H1 (cell line): ENCODE results near the gene HDAC6. TPM values are rescaled to one million over a fixed set of nuclear protein-coding genes. Genes with fewer than 3 reads are reported as not detected.

ENCODE experiments used
- CTCF ChIA-PET: fragments of 300-600 bp; sonication (Branson Sonifier 250); formaldehyde crosslinking; loops from one replicate; lab custom pipeline; 2021; ENCODE audit not compliant: partially characterized antibody; lab: Charles Lee
- POLR2A ChIA-PET: fragments of 300-600 bp; sonication (Branson Sonifier 250); formaldehyde crosslinking; loops from one replicate; lab custom pipeline; 2021; ENCODE audit warnings: inconsistent platforms; ENCODE audit not compliant: partially characterized antibody; lab: Charles Lee
- DNase-seq, 2 experiments: peaks; one replicate each; pipeline versions ENCODE4 v3.0.0 to v3.0.0-alpha.2; 2010 to 2022; ENCODE audit warnings: low spot score in 2 of 2, low read depth in 1 of 2, mixed read lengths in 1 of 2
- FAIRE-seq: peaks from 2 replicates; lab custom pipeline; 2011; peaks lifted over from hg19 to GRCh38; lab: Jason Lieb, UNC
- H2AFZ ChIP-seq: 2 replicates; pipeline ENCODE4 v1.8.1; 2012; ENCODE audit warnings: low read length, inconsistent platforms
- H2AK5ac ChIP-seq: 2 replicates; pipeline ENCODE4 v1.6.1; 2013; ENCODE audit warnings: low read depth, low read length
- H2BK120ac ChIP-seq: replicated peaks from 2 replicates; pipeline ENCODE3; 2013; ENCODE audit warnings: low read depth, low read length, inconsistent platforms
- H2BK12ac ChIP-seq: 2 replicates; pipeline ENCODE4 v1.6.1; 2013; ENCODE audit warnings: low read depth, low read length
- H2BK15ac ChIP-seq: 2 replicates; pipeline ENCODE4 v1.6.1; 2013; ENCODE audit warnings: low read length
- H2BK20ac ChIP-seq: 2 replicates; pipeline ENCODE4 v1.6.1; 2013; ENCODE audit warnings: low read length
- H2BK5ac ChIP-seq: 2 replicates; pipeline ENCODE4 v1.6.1; 2013; ENCODE audit warnings: low read depth, low read length
- H3K14ac ChIP-seq: 2 replicates; pipeline ENCODE4 v1.6.1; 2013; ENCODE audit warnings: inconsistent platforms; ENCODE audit not compliant: insufficient read length
- H3K18ac ChIP-seq: 2 replicates; pipeline ENCODE4 v1.6.1; 2013; ENCODE audit warnings: low read length; ENCODE audit errors: extremely low read depth
- H3K23ac ChIP-seq: 2 replicates; pipeline ENCODE4 v1.6.1; 2013; ENCODE audit warnings: inconsistent platforms; ENCODE audit not compliant: insufficient read length
- H3K23me2 ChIP-seq: 2 replicates; pipeline ENCODE4 v1.6.1; 2013; ENCODE audit warnings: low read depth, low read length
- H3K27ac ChIP-seq: 2 replicates; pipeline ENCODE4 v1.6.1; 2011; ENCODE audit warnings: low read depth, low read length, inconsistent platforms
- H3K27me3 ChIP-seq, 4 experiments: replicated peaks in 1 of 4; 1 replicate in 1 of 4; 2 replicates in 3 of 4; pipeline versions ENCODE4 v1.6.1 to v1.8.1; 2011 to 2013; ENCODE audit warnings: low read length in 3 of 4, mild to moderate bottlenecking in 3 of 4, inconsistent platforms in 2 of 4, mixed read lengths in 2 of 4, moderate library complexity in 1 of 4; ENCODE audit not compliant: control insufficient read depth in 3 of 4, insufficient read depth in 3 of 4; ENCODE audit errors: extremely low read depth in 1 of 4
- H3K36me3 ChIP-seq, 4 experiments: 2 replicates each; pipeline versions ENCODE4 v1.6.1 to v1.8.1; 2011 to 2013; ENCODE audit warnings: mild to moderate bottlenecking in 4 of 4, low read length in 3 of 4, moderate library complexity in 2 of 4, control low read depth in 1 of 4, inconsistent platforms in 1 of 4; ENCODE audit not compliant: insufficient read depth in 4 of 4, control insufficient read depth in 2 of 4
- H3K4ac ChIP-seq: replicated peaks from 2 replicates; pipeline ENCODE3; 2013; ENCODE audit warnings: low read length, low read depth, mixed read lengths, inconsistent platforms; ENCODE audit not compliant: insufficient read length
- H3K4me1 ChIP-seq, 4 experiments: replicated peaks in 1 of 4; 1 replicate in 1 of 4; 2 replicates in 3 of 4; pipeline versions ENCODE4 v1.6.1 to v1.8.1; 2011 to 2013; ENCODE audit warnings: low read length in 3 of 4, inconsistent platforms in 2 of 4, mixed read lengths in 1 of 4; ENCODE audit not compliant: insufficient read depth in 4 of 4, control insufficient read depth in 3 of 4
- H3K4me2 ChIP-seq, 2 experiments: 2 replicates each; pipeline versions ENCODE4 v1.6.1 to v1.8.1; 2011 to 2013; ENCODE audit warnings: low read depth in 2 of 2, low read length in 2 of 2, control low read depth in 1 of 2, inconsistent platforms in 1 of 2, mild to moderate bottlenecking in 1 of 2; ENCODE audit not compliant: insufficient read depth in 1 of 2
- H3K4me3 ChIP-seq, 4 experiments: fragments of 200-600, 300-600 bp in 1 of 4; sonication (generic), shearing (Covaris generic), sonication (Bioruptor Twin) in 1 of 4; 2 replicates each; pipeline versions ENCODE4 v1.5.1 to v1.8.1; 2011 to 2016; ENCODE audit warnings: low read length in 4 of 4, low read depth in 3 of 4, control low read depth in 2 of 4, inconsistent platforms in 2 of 4, mild to moderate bottlenecking in 2 of 4, mixed read lengths in 1 of 4, moderate library complexity in 1 of 4; ENCODE audit not compliant: insufficient read depth in 2 of 4; ENCODE audit errors: extremely low read depth in 1 of 4
- H3K56ac ChIP-seq: replicated peaks from 2 replicates; pipeline ENCODE3; 2013; ENCODE audit warnings: low read depth, mild to moderate bottlenecking, mixed read lengths, low read length, inconsistent platforms; ENCODE audit not compliant: insufficient read length
- H3K79me1 ChIP-seq: 2 replicates; pipeline ENCODE4 v1.6.1; 2013; ENCODE audit warnings: low read depth, low read length, control low read depth
- H3K79me2 ChIP-seq, 2 experiments: 2 replicates each; pipeline versions ENCODE4 v1.6.1 to v1.8.1; 2012 to 2013; ENCODE audit warnings: low read length in 2 of 2, mild to moderate bottlenecking in 2 of 2, inconsistent platforms in 1 of 2; ENCODE audit not compliant: insufficient read depth in 2 of 2, control insufficient read depth in 1 of 2
- H3K9ac ChIP-seq, 4 experiments: replicated peaks in 1 of 4; 1 replicate in 1 of 4; 2 replicates in 3 of 4; pipeline versions ENCODE4 v1.6.1 to v1.8.1; 2011 to 2013; ENCODE audit warnings: low read depth in 3 of 4, low read length in 3 of 4, control low read depth in 2 of 4, mild to moderate bottlenecking in 2 of 4, moderate library complexity in 2 of 4, inconsistent platforms in 1 of 4; ENCODE audit errors: extremely low read depth in 1 of 4
- H3K9me3 ChIP-seq, 2 experiments: 2 replicates each; pipeline versions ENCODE4 v1.6.1 to v1.8.1; 2012 to 2013; ENCODE audit warnings: mild to moderate bottlenecking in 2 of 2, moderate library complexity in 2 of 2, control low read depth in 1 of 2, inconsistent platforms in 1 of 2, low read depth in 1 of 2, low read length in 1 of 2, mixed read lengths in 1 of 2; ENCODE audit not compliant: insufficient read depth in 2 of 2
- H4K20me1 ChIP-seq, 2 experiments: replicated peaks in 1 of 2; 2 replicates each; pipeline versions ENCODE3 to v1.8.1; 2011 to 2013; ENCODE audit warnings: inconsistent platforms in 2 of 2, low read length in 2 of 2, mild to moderate bottlenecking in 1 of 2; ENCODE audit not compliant: insufficient read depth in 2 of 2, control insufficient read depth in 1 of 2
- H4K5ac ChIP-seq: 2 replicates; pipeline ENCODE4 v1.6.1; 2013; ENCODE audit warnings: low read length, low read depth, mixed read lengths, inconsistent platforms; ENCODE audit not compliant: insufficient read length
- H4K8ac ChIP-seq: 2 replicates; pipeline ENCODE4 v1.8.0; 2013; ENCODE audit warnings: mild to moderate bottlenecking, moderate library complexity, low read length, inconsistent platforms; ENCODE audit not compliant: insufficient read depth; ENCODE audit errors: extremely low read depth
- H4K91ac ChIP-seq: replicated peaks from 2 replicates; pipeline ENCODE3; 2013; ENCODE audit warnings: low read length, mixed read lengths, inconsistent platforms; ENCODE audit not compliant: insufficient read length
- ATF3 ChIP-seq: IDR thresholded peaks from 2 replicates; pipeline ENCODE4 v1.6.1; 2011; ENCODE audit warnings: low read depth, mild to moderate bottlenecking, low read length; ENCODE audit not compliant: insufficient read depth
- CTBP2 ChIP-seq: IDR thresholded peaks from 2 replicates; pipeline ENCODE4 v1.7.0; 2011; ENCODE audit warnings: borderline replicate concordance, mild to moderate bottlenecking, moderate library complexity, mixed read lengths, low read length; ENCODE audit not compliant: insufficient read depth, insufficient read length
- EP300 ChIP-seq, 2 experiments: IDR thresholded peaks; 1 replicate in 1 of 2; 2 replicates in 1 of 2; pipeline ENCODE4 v1.6.1; 2011 to 2012; ENCODE audit warnings: low read depth in 2 of 2, low read length in 2 of 2, mild to moderate bottlenecking in 2 of 2, borderline replicate concordance in 1 of 2, inconsistent platforms in 1 of 2, moderate library complexity in 1 of 2
- JUN ChIP-seq: IDR thresholded peaks from 2 replicates; pipeline ENCODE4 v1.6.1; 2011; ENCODE audit warnings: low read depth, mild to moderate bottlenecking, improper control_type of control experiment, low read length
- MAX ChIP-seq: IDR thresholded peaks from 2 replicates; pipeline ENCODE4 v1.6.1; 2012; ENCODE audit warnings: inconsistent platforms
- POLR2A ChIP-seq, 2 experiments: IDR thresholded peaks; 1 replicate in 1 of 2; 2 replicates in 1 of 2; pipeline ENCODE4 v1.6.1; 2011; ENCODE audit warnings: low read depth in 2 of 2, low read length in 2 of 2, mild to moderate bottlenecking in 2 of 2; ENCODE audit errors: control extremely low read depth in 1 of 2
- RBBP5 ChIP-seq: IDR thresholded peaks from 2 replicates; pipeline ENCODE4 v1.7.1; 2012; ENCODE audit warnings: low read depth, mild to moderate bottlenecking, inconsistent platforms, low read length, moderate library complexity, borderline replicate concordance
- TAF1 ChIP-seq: IDR thresholded peaks from 2 replicates; pipeline ENCODE4 v1.6.1; 2011; ENCODE audit warnings: mild to moderate bottlenecking, low read depth, low read length
- USF2 ChIP-seq: IDR thresholded peaks from 2 replicates; pipeline ENCODE4 v1.6.1; 2011; ENCODE audit warnings: low read length, improper control_type of control experiment
- WGBS, 2 experiments: shearing (Covaris generic) in 1 of 2; methylation state at CpG; one replicate each; pipeline versions ENCODE4 v1.1.6 to v1.1.7; 2013 to 2015; ENCODE audit warnings: low lambda C conversion rate in 2 of 2, mixed read lengths in 2 of 2, inconsistent platforms in 1 of 2, low coverage in 1 of 2, missing lambda C conversion rate in 1 of 2; ENCODE audit not compliant: insufficient replicate concordance in 2 of 2, insufficient coverage in 1 of 2, insufficient read length in 1 of 2; ENCODE audit errors: extremely low coverage in 1 of 2, missing lambda C conversion rate in 1 of 2; 5-methylcytosine and 5-hydroxymethylcytosine counted together
- polyA plus RNA-seq, 7 experiments: library from polyadenylated mRNA; depleted of rRNA in 3 of 7; stranded (reverse) in 5 of 7; unstranded in 2 of 7; fragments of >200 nt in 5 of 7; fragments of 200-250 nt in 2 of 7; gene quantifications; 1 replicate in 5 of 7; 2 replicates in 1 of 7; 4 replicates in 1 of 7; pipeline versions ENCODE4 v1.2.1 to v1.2.3, GENCODE V29; 2011 to 2013; ENCODE audit warnings: missing spikeins in 2 of 7, mixed read lengths in 2 of 7
- total RNA-seq: library from RNA; stranded (reverse); fragmentation: NEBNext Ultra II Directional; extraction: Animal tissue kit (Norgen Biotek cat#: 25700); gene quantifications from 2 replicates; pipeline ENCODE4 v1.2.1, GENCODE V29; 2021

The HDAC6 gene
- total and polyA plus RNA-seq, 2 of the 8 experiments (the other 6 are each of a cell fraction or from before 2014, with no cell fraction given): 34.0 to 51.8 TPM

- H3K9me3 ChIP-seq: no peaks in the 10 kb centered on the region; a peak in 1 of 4 replicates
- peaks cover 0 to 7% (median 2%) of the 10 kb centered on the region in 4 experiments; a peak in 3 of 7 replicates for H3K27me3 ChIP-seq
- no peak overlapping the region for H3K56ac ChIP-seq
- no peak overlapping the region for H4K91ac ChIP-seq
- no peak overlapping the region for H4K8ac ChIP-seq
- H3K79me2 ChIP-seq: no peaks in the 10 kb centered on the region
- H3K79me1 ChIP-seq: no peaks in the 10 kb centered on the region
- peaks cover 0 to 16% (median 4%) of the 10 kb centered on the region in 4 experiments; a peak in 5 of 8 replicates for H3K36me3 ChIP-seq
- H3K4ac ChIP-seq: no peak overlapping the region
- H2BK12ac ChIP-seq: no peak overlapping the region
- H3K14ac ChIP-seq: no peak overlapping the region
- FAIRE-seq (no peak), DNase-seq (no peak)
- WGBS, 2 experiments: 100% methylated on average over 1 of the region's 8 CpGs; no CpG with 5 or more reads in 1 of the 2 experiments
- H3K23ac ChIP-seq: no peak overlapping the region
- no peak overlapping the region for H2BK20ac ChIP-seq
- POLR2A ChIA-PET: interaction anchor here (0.6 to 1.9 kb wide), 6 partner anchors 10 to 161 kb away, joined by 3 to 5 read pairs (median 3); partner anchors contain the start of genes PQBP1 and TIMM17B
- H2BK120ac ChIP-seq: no peak overlapping the region
- H4K5ac ChIP-seq: no peak overlapping the region
- H4K20me1 ChIP-seq: peaks cover 0 to under 1% of the 10 kb centered on the region in 2 experiments
- no peak overlapping the region for H3K4me3 ChIP-seq
- H3K18ac ChIP-seq: no peak overlapping the region
- no peak overlapping the region for H2BK5ac ChIP-seq
- H2AFZ ChIP-seq: no peak overlapping the region
- H3K4me2 ChIP-seq: no peak overlapping the region
- H3K27ac ChIP-seq: no peak overlapping the region
- H2AK5ac ChIP-seq: no peak overlapping the region
- H3K23me2 ChIP-seq: no peaks in the 10 kb centered on the region
- H3K4me1 ChIP-seq: peaks cover 0 to 3% (median 0%) of the 10 kb centered on the region in 4 experiments; a peak in 2 of 7 replicates
- CTCF ChIA-PET: interaction anchor here (1.0 kb wide), 1 partner anchor 11 kb away, joined by 3 read pairs; no protein-coding TSS in a partner anchor
- H2BK15ac ChIP-seq: no peak overlapping the region
- no peak overlapping the region for H3K9ac ChIP-seq
- TF ChIP-seq RBBP5: no peak
- TF ChIP-seq JUN: no peak
- no peak for TF ChIP-seq EP300 (IDR thresholded peaks at IDR 0.05; ENCODE audit: borderline replicate concordance in 1 of 2, low read depth in 2 of 2, low read length in 2 of 2)
- no peak for TF ChIP-seq MAX
- TF ChIP-seq CTBP2: no peak
- no peak for TF ChIP-seq ATF3
- TF ChIP-seq TAF1: no peak
- TF ChIP-seq USF2: no peak
- TF ChIP-seq POLR2A (IDR thresholded peaks at IDR 0.05; ENCODE audit: control extremely low read depth in 1 of 2, low read depth in 2 of 2, low read length in 2 of 2): no peak
Measured at GRCh38 chrX:48824066-48824465, 22.2 kb downstream of the HDAC6 start.
